GM18907 (cell line): Measurements from ENCODE around the gene TAS1R3.

ENCODE experiments used
- ATAC-seq: cut with Tn5 transposase; IDR thresholded peaks from one replicate; pipeline ENCODE4 v1.9.1; 2021; ENCODE audit warnings: mild to moderate bottlenecking, moderate library complexity; ENCODE audit not compliant: unreplicated experiment

TAS1R3 gene

GRCh38 chr1:1294250-1294890, 36.7 kb upstream of the TAS1R3 start:
- no peak for ATAC-seq

GRCh38 chr1:1295154-1295923, 35.7 kb upstream of the TAS1R3 start:
- ATAC-seq: no peak

- ATAC-seq: no peak
Measured at GRCh38 chr1:1296070-1297061, 34.7 kb upstream of the TAS1R3 start.

- no peak for ATAC-seq
Measured at GRCh38 chr1:1297802-1298424, 33.2 kb upstream of the TAS1R3 start.

GRCh38 chr1:1298861-1299685, 32.0 kb upstream of the TAS1R3 start:
- ATAC-seq: no peak

GRCh38 chr1:1299686-1300351, 31.3 kb upstream of the TAS1R3 start:
- ATAC-seq: no peak

GRCh38 chr1:1300352-1300739, 30.7 kb upstream of the TAS1R3 start:
- ATAC-seq: no peak

GRCh38 chr1:1302006-1302430, 29.1 kb upstream of the TAS1R3 start:
- ATAC-seq: no peak

GRCh38 chr1:1302951-1303509, 28.1 kb upstream of the TAS1R3 start:
- ATAC-seq: no peak

- no peak for ATAC-seq
Measured at GRCh38 chr1:1303736-1304135, 27.3 kb upstream of the TAS1R3 start.

- ATAC-seq: no peak
Measured at GRCh38 chr1:1304331-1305299, 26.5 kb upstream of the TAS1R3 start.

GRCh38 chr1:1305300-1306069, 25.6 kb upstream of the TAS1R3 start:
- peak; percentile 17 for ATAC-seq

GRCh38 chr1:1306070-1306660, 24.9 kb upstream of the TAS1R3 start:
- no peak for ATAC-seq

- no peak for ATAC-seq
Measured at GRCh38 chr1:1306661-1307260, 24.3 kb upstream of the TAS1R3 start.

GRCh38 chr1:1307261-1307922, 23.7 kb upstream of the TAS1R3 start:
- peak; percentile 5 for ATAC-seq
